ENCODE data around the gene EIF5.

DNA sequence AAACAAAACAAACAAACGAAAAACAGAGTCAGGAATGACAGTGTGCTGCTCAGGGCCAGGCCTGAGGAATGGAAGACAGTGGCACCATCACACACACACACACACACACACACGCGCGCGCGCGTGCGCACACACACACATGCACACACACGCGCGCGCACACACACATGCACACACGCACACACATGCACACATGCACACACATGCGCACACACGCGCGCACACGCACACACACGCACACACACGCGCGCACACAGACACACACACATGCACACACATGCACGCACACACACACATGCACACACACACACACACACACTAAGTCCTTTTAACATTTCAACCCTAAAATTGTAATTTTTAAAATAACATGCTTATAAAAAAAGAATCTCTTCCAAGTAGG, 38.0 kb downstream of the EIF5 start:
- TF ChIP-seq, protein P1, sequence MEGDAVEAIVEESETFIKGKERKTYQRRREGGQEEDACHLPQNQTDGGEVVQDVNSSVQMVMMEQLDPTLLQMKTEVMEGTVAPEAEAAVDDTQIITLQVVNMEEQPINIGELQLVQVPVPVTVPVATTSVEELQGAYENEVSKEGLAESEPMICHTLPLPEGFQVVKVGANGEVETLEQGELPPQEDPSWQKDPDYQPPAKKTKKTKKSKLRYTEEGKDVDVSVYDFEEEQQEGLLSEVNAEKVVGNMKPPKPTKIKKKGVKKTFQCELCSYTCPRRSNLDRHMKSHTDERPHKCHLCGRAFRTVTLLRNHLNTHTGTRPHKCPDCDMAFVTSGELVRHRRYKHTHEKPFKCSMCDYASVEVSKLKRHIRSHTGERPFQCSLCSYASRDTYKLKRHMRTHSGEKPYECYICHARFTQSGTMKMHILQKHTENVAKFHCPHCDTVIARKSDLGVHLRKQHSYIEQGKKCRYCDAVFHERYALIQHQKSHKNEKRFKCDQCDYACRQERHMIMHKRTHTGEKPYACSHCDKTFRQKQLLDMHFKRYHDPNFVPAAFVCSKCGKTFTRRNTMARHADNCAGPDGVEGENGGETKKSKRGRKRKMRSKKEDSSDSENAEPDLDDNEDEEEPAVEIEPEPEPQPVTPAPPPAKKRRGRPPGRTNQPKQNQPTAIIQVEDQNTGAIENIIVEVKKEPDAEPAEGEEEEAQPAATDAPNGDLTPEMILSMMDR (conservative IDR thresholded peaks at IDR 0.05; ENCODE audit: low read length) = no peak
- no peak for TF ChIP-seq EZH2phosphoT487 (IDR thresholded peaks at IDR 0.05; ENCODE audit: borderline replicate concordance, low read depth, low read length)

Data from OCI-LY7 (cell line).